SK-N-SH (cell line): Measurements from ENCODE around the gene LGALS16. TPM values are rescaled to one million over a fixed set of nuclear protein-coding genes. Genes with fewer than 3 reads are reported as not detected.

Source experiments
- CTCF ChIA-PET: fragments of 300-600, 350-600 bp; formaldehyde crosslinking; extraction: SDS; loops from one replicate; lab custom pipeline; 2021; lab: Yijun Ruan, JAX
- POLR2A ChIA-PET: fragments of 350-600 bp; sonication (Branson Sonifier 250); formaldehyde crosslinking; extraction: SDS; loops from one replicate; lab custom pipeline; 2020; ENCODE audit warnings: antibody characterized with exemption, inconsistent platforms; lab: Yijun Ruan, JAX
- DNase-seq: peaks from one replicate; pipeline ENCODE4 v3.0.0; 2012
- H2AFZ ChIP-seq: fragments of 200-600 bp; sonication (generic); 2 replicates; pipeline ENCODE4 v1.8.1; 2016; ENCODE audit warnings: antibody characterized with exemption, mild to moderate bottlenecking, low read depth
- H3F3A ChIP-seq: fragments of 200-600 bp; sonication (generic); replicated peaks from 2 replicates; pipeline ENCODE3; 2016; ENCODE audit warnings: antibody characterized with exemption, mild to moderate bottlenecking; ENCODE audit not compliant: insufficient read depth
- H3K27ac ChIP-seq, 2 experiments: fragments of 200-500 bp in 1 of 2; fragments of 200-600 bp in 1 of 2; sonication (Bioruptor generic) in 1 of 2; sonication (generic), shearing (Covaris generic) in 1 of 2; 2 replicates each; pipeline versions ENCODE4 v1.5.1 to v1.6.1; 2014 to 2016; ENCODE audit warnings: low read depth in 2 of 2, inconsistent platforms in 1 of 2, low read length in 1 of 2, mild to moderate bottlenecking in 1 of 2, mixed read lengths in 1 of 2
- H3K27me3 ChIP-seq: fragments of 200-600 bp; sonication (generic), shearing (Covaris generic); 2 replicates; pipeline ENCODE4 v1.6.1; 2016; ENCODE audit warnings: mixed run types; ENCODE audit not compliant: insufficient read depth
- H3K36me3 ChIP-seq, 2 experiments: fragments of 200-500 bp in 1 of 2; fragments of 200-600 bp in 1 of 2; sonication (Bioruptor generic) in 1 of 2; sonication (generic) in 1 of 2; replicated peaks in 1 of 2; 2 replicates each; pipeline versions ENCODE3 to v1.5.1; 2014 to 2016; ENCODE audit warnings: low read length in 1 of 2, mild to moderate bottlenecking in 1 of 2; ENCODE audit not compliant: insufficient read depth in 2 of 2, control insufficient read depth in 1 of 2
- H3K4me1 ChIP-seq, 2 experiments: fragments of 200-500 bp in 1 of 2; fragments of 200-600 bp in 1 of 2; sonication (Bioruptor generic) in 1 of 2; sonication (generic), shearing (Covaris generic) in 1 of 2; 2 replicates each; pipeline versions ENCODE4 v1.5.1 to v1.6.1; 2014 to 2016; ENCODE audit warnings: low read depth in 1 of 2, low read length in 1 of 2, mixed run types in 1 of 2; ENCODE audit not compliant: insufficient read depth in 2 of 2, control insufficient read depth in 1 of 2
- H3K4me2 ChIP-seq: fragments of 200-600 bp; sonication (generic), shearing (Covaris generic); 2 replicates; pipeline ENCODE4 v1.6.1; 2017; ENCODE audit warnings: mixed run types
- H3K4me3 ChIP-seq, 2 experiments: fragments of 200-500 bp in 1 of 2; fragments of 200-600 bp in 1 of 2; sonication (Bioruptor generic) in 1 of 2; sonication (generic), shearing (Covaris generic) in 1 of 2; 2 replicates each; pipeline versions ENCODE4 v1.5.1 to v1.8.1; 2014 to 2016; ENCODE audit warnings: low read depth in 2 of 2, inconsistent platforms in 1 of 2, low read length in 1 of 2, mild to moderate bottlenecking in 1 of 2, mixed read lengths in 1 of 2, moderate library complexity in 1 of 2
- H3K79me2 ChIP-seq: fragments of 200-600 bp; sonication (generic); 2 replicates; pipeline ENCODE4 v1.8.1; 2017; ENCODE audit warnings: mild to moderate bottlenecking; ENCODE audit not compliant: insufficient read depth
- H3K9ac ChIP-seq: fragments of 200-600 bp; sonication (generic); 2 replicates; pipeline ENCODE4 v1.6.1; 2017; ENCODE audit warnings: mixed run types
- H3K9me2 ChIP-seq: fragments of 200-600 bp; sonication (generic); 2 replicates; pipeline ENCODE4 v1.6.1; 2017; ENCODE audit warnings: mixed run types
- H3K9me3 ChIP-seq: fragments of 200-600 bp; sonication (generic); 2 replicates; pipeline ENCODE4 v1.6.1; 2017; ENCODE audit warnings: mixed run types, mild to moderate bottlenecking, moderate library complexity
- H4K20me1 ChIP-seq: fragments of 200-600 bp; sonication (generic); 2 replicates; pipeline ENCODE4 v1.6.1; 2017; ENCODE audit warnings: mild to moderate bottlenecking, mixed run types; ENCODE audit not compliant: insufficient read depth
- CTCF ChIP-seq: fragments of 200-600 bp; sonication (generic); IDR thresholded peaks from 2 replicates; pipeline ENCODE4 v1.6.1; 2017; ENCODE audit warnings: antibody characterized with exemption, mild to moderate bottlenecking, moderate library complexity
- ELF1 ChIP-seq: IDR thresholded peaks from 2 replicates; pipeline ENCODE4 v1.4.0; 2012
- EP300 ChIP-seq, 2 experiments: IDR thresholded peaks; 2 replicates each; pipeline versions ENCODE4 v1.4.0 to v1.6.1; 2012; ENCODE audit warnings: borderline replicate concordance in 1 of 2, low read depth in 1 of 2, low read length in 1 of 2
- FOSL2 ChIP-seq: IDR thresholded peaks from 2 replicates; pipeline ENCODE4 v1.4.0; 2012; ENCODE audit warnings: low read depth, mild to moderate bottlenecking, moderate library complexity, borderline replicate concordance
- FOXJ3 ChIP-seq: sonication (generic); formaldehyde crosslinking; IDR thresholded peaks from 2 replicates; pipeline ENCODE4 v1.5.1; 2020; ENCODE audit warnings: mild to moderate bottlenecking, missing genetic modification reagents
- FOXM1 ChIP-seq: IDR thresholded peaks from 2 replicates; pipeline ENCODE4 v1.4.0; 2012; ENCODE audit warnings: low read depth, mild to moderate bottlenecking
- IRF3 ChIP-seq: fragments of 150-350 bp; IDR thresholded peaks from 2 replicates; pipeline ENCODE4 v1.6.1; 2016; ENCODE audit warnings: mild to moderate bottlenecking, low read depth, low read length
- MAX ChIP-seq: IDR thresholded peaks from 2 replicates; pipeline ENCODE4 v1.4.0; 2012; ENCODE audit warnings: low read depth
- MEF2A ChIP-seq: IDR thresholded peaks from 2 replicates; pipeline ENCODE4 v1.4.0; 2012; ENCODE audit warnings: low read depth, borderline replicate concordance
- NRF1 ChIP-seq: IDR thresholded peaks from 2 replicates; pipeline ENCODE4 v1.6.1; 2012; ENCODE audit warnings: low read depth, mild to moderate bottlenecking, low read length
- POLR2AphosphoS5 ChIP-seq: IDR thresholded peaks from 2 replicates; pipeline ENCODE4 v1.6.1; 2012; ENCODE audit warnings: low read depth, low read length
- RAD21 ChIP-seq: IDR thresholded peaks from 2 replicates; pipeline ENCODE4 v1.6.1; 2012; ENCODE audit warnings: mild to moderate bottlenecking, low read length
- RFX5 ChIP-seq: IDR thresholded peaks from 2 replicates; pipeline ENCODE4 v1.6.1; 2012; ENCODE audit warnings: mild to moderate bottlenecking, improper control_type of control experiment, low read length
- SIN3A ChIP-seq: IDR thresholded peaks from 2 replicates; pipeline ENCODE4 v1.6.1; 2012; ENCODE audit warnings: low read depth, mild to moderate bottlenecking, low read length, moderate library complexity, borderline replicate concordance
- USF1 ChIP-seq: IDR thresholded peaks from 2 replicates; pipeline ENCODE4 v1.4.0; 2012; ENCODE audit warnings: low read depth, borderline replicate concordance
- ZBTB33 ChIP-seq: IDR thresholded peaks from 2 replicates; pipeline ENCODE4 v1.4.0; 2012; ENCODE audit warnings: low read depth, borderline replicate concordance
- WGBS: methylation state at CpG from one replicate; pipeline ENCODE4 v1.1.6; 2017; ENCODE audit warnings: low lambda C conversion rate; 5-methylcytosine and 5-hydroxymethylcytosine counted together
- polyA plus RNA-seq, 3 experiments: library from polyadenylated mRNA; depleted of rRNA; stranded (reverse); fragments of >200 nt; gene quantifications; 2 replicates each; pipeline ENCODE4 v1.2.3, GENCODE V29; 2012

The LGALS16 gene
- polyA plus RNA-seq, 1 of the 3 experiments (the other 2 are of a cell fraction): not detected

- Histone ChIP-seq H2AFZ (no peak within 1 kb of the TSS), H3K4me3 (no peak within 1 kb of the TSS), H3K27me3 (peaks cover 10% of the 10 kb centered on the region; the same call in 1 of the 2 replicates), H3K4me2 (no peak within 1 kb of the TSS), H3K79me2 (no peaks in the 10 kb centered on the region), H3F3A (no peaks in the 10 kb centered on the region), H3K9me2 (no peaks in the 10 kb centered on the region), H3K36me3 (no peaks in the 10 kb centered on the region), H4K20me1 (no peaks in the 10 kb centered on the region), H3K4me1 (no peaks in the 10 kb centered on the region), H3K27ac (no peak within 1 kb of the TSS), H3K9me3 (no peaks in the 10 kb centered on the region), H3K9ac (no peak within 1 kb of the TSS)
- ChIA-PET CTCF (interaction anchor here (1.4 kb wide), 1 partner anchor 33 kb away, joined by 3 read pairs; no protein-coding TSS in a partner anchor), POLR2A (interaction anchor here (0.6 kb wide), 1 partner anchor 47 kb away, joined by 5 read pairs; no protein-coding TSS in a partner anchor)
- 6% methylated on average over 6 of the region's 6 CpGs for WGBS
- TF ChIP-seq FOXM1 (no peak), FOXJ3 (CRISPR knock-in tag) (no peak), SIN3A (no peak), MAX (no peak)
- DNase-seq: no peak
Measured at GRCh38 chr19:39704181-39705044, 48.7 kb downstream of the LGALS16 start, which contains the start of gene LGALS14. TSS of gene LGALS14 (plus strand) at chr19:39704481. CDS start at chr19:39704529, 48 bp downstream.

GRCh38 chr19:39705578-39706188, 50.0 kb downstream of the LGALS16 start:
- TF ChIP-seq RFX5 (no peak), USF1 (no peak), CTCF (no peak), ZBTB33 (no peak), POLR2AphosphoS5 (no peak), IRF3 (no peak), FOSL2 (no peak), SIN3A (no peak), NRF1 (no peak), EP300 (IDR thresholded peaks at IDR 0.05; ENCODE audit: borderline replicate concordance in 1 of 2, low read depth in 1 of 2, low read length in 1 of 2) (no peak), FOXJ3 (CRISPR knock-in tag) (no peak), MEF2A (no peak), MAX (no peak), FOXM1 (no peak), ELF1 (no peak), RAD21 (no peak)
- CTCF ChIA-PET: no interaction called here
- Histone ChIP-seq H3K9me3 (no peaks in the 10 kb centered on the region), H3F3A (no peaks in the 10 kb centered on the region), H3K27me3 (peaks cover 10% of the 10 kb centered on the region; the same call in 1 of the 2 replicates), H3K79me2 (no peaks in the 10 kb centered on the region), H3K27ac (no peak overlapping the region), H3K9me2 (no peaks in the 10 kb centered on the region), H4K20me1 (no peaks in the 10 kb centered on the region), H3K9ac (no peak overlapping the region), H3K36me3 (no peaks in the 10 kb centered on the region), H3K4me3 (no peak overlapping the region), H3K4me1 (no peaks in the 10 kb centered on the region), H2AFZ (no peak overlapping the region), H3K4me2 (no peak overlapping the region)
- no peak for DNase-seq
- POLR2A ChIA-PET: no interaction called here
- WGBS: 21% methylated on average over 8 of the region's 8 CpGs
